HG03575 (cell line): Measurements from ENCODE around the gene COL5A1.

Source experiments
- ATAC-seq: cut with Tn5 transposase; IDR thresholded peaks from one replicate; pipeline ENCODE4 v1.9.1; 2021; ENCODE audit not compliant: unreplicated experiment, insufficient number of reproducible peaks, low FRiP score; ENCODE audit errors: extremely low read depth

The COL5A1 gene

GRCh38 chr9:134785325-134786108 lies 143.9 kb downstream of the COL5A1 start:
- no peak for ATAC-seq

- no peak for ATAC-seq
Measured at GRCh38 chr9:134787601-134788531, 146.3 kb downstream of the COL5A1 start.

- no peak for ATAC-seq
Measured at GRCh38 chr9:134789168-134789567, 147.6 kb downstream of the COL5A1 start.

GRCh38 chr9:134791009-134791408 lies 149.4 kb downstream of the COL5A1 start:
- no peak for ATAC-seq

GRCh38 chr9:134792627-134793026 lies 151.0 kb downstream of the COL5A1 start:
- no peak for ATAC-seq

- ATAC-seq = no peak
Measured at GRCh38 chr9:134793288-134794188, 151.9 kb downstream of the COL5A1 start.

- ATAC-seq = no peak
Measured at GRCh38 chr9:134794663-134795370, 153.2 kb downstream of the COL5A1 start.

- no peak for ATAC-seq
Measured at GRCh38 chr9:134795446-134795845, 153.8 kb downstream of the COL5A1 start.

GRCh38 chr9:134796882-134797281 lies 155.3 kb downstream of the COL5A1 start:
- ATAC-seq = no peak

- no peak for ATAC-seq
Measured at GRCh38 chr9:134800791-134801339, 159.3 kb downstream of the COL5A1 start.

GRCh38 chr9:134802216-134802795 lies 160.7 kb downstream of the COL5A1 start:
- ATAC-seq = no peak

GRCh38 chr9:134804871-134805270 lies 163.3 kb downstream of the COL5A1 start:
- no peak for ATAC-seq

GRCh38 chr9:134807716-134808446 lies 166.3 kb downstream of the COL5A1 start:
- ATAC-seq = no peak

- no peak for ATAC-seq
Measured at GRCh38 chr9:134808447-134808792, 166.8 kb downstream of the COL5A1 start.

GRCh38 chr9:134809292-134809691 lies 167.7 kb downstream of the COL5A1 start:
- no peak for ATAC-seq

GRCh38 chr9:134809826-134810225 lies 168.2 kb downstream of the COL5A1 start:
- ATAC-seq = no peak

GRCh38 chr9:134811079-134811672 lies 169.6 kb downstream of the COL5A1 start:
- no peak for ATAC-seq
